ENCODE measurements around the gene FAM53B.
A peak's percentile ranks its signal among the peaks of the same experiment; 100 is the strongest.

Gene FAM53B

DNA sequence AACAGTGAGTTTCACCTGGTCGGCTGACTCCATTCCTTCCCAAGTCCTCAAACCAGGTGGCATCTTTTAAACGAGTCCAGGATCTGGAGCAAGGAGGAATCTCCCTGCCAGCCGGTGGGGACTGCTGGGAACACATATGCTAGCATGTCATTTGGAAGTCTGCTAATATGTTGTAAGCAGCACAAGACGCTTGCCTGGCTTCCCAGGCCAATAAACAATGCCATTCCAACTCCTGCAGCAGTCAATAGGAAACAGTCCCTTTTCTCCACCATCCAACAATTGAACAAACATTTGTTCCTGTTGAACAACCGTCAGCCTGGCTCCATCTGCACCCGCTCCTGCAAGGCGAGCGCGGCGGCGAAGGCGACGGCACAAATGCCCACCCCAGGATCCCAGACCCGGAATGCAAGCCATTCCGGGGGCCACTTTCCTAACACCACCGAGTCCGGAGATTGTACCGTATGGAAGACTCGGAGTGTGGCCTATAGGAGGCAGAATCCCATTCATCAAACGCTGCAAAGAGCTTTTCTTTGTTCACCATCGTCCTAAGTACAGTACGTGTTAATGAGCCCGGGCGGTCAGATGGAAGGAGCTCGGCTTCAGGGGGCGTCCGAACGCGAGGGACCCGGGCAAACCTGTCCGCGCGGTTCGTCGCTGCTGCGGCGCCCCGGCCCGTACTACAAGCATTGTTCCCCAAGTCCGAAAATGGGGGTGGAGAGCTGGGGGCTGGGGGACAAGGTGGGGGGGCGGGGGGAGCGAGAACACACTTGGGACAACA, 1.6 kb downstream of the FAM53B start:
- no peak for DNase-seq (ENCODE audit: low read depth in 2 of 2)

DNA sequence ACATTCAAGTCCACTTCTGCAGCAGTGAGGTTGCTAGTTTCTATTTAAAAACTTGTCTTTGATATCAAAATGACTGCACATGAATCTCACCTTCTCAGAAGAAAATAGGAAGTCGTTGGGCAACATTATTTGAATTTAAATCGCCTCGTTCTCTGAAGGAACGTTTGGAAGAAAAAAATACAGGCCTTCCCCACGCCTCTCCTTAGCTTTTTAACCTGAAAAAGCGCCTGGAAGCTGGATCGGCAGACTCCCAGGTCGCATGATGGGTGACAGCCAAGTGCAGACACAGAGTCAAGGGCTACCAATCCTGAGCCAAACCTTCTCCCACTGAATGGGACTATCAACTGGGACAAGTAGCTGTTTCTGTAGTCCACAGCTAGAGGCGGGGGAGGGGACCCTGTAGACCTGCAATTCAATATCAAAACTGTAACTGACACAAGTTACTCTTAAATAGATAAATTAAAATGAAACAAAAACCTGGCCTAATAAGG, 2.2 kb downstream of the FAM53B start:
- no peak for DNase-seq (ENCODE audit: low read depth in 2 of 2)

DNA sequence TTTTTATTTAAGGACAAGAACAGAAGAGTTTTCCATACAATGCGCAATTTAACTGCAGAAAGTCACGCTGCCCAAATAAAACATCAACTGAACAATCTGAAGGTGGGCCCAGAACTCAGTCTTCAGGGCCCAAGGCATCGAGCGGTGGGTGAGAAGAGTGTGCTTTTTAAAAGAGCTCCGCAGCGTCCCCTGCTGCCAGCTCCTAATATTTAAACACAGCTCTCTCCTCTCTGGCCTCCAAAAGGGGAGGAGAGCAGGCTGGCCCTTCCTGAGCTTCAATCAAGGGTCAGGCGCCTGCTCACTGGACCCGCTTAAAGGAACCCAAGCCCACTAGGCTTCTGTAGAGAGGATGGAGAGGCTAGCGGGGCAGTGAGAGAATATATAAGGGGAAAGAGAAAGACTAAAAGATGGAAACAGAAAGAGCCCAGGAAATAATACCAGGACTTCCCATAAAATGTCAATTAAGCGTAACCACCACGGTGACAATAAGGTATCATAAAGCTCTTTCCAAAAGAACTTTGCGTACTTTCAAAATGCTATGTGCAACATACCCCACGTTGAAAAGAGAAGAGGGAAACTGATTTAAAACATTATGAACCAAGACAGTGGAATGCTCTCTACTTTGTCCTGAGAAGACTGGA, 2.8 kb downstream of the FAM53B start:
- no peak for DNase-seq (ENCODE audit: low read depth in 2 of 2)

DNA sequence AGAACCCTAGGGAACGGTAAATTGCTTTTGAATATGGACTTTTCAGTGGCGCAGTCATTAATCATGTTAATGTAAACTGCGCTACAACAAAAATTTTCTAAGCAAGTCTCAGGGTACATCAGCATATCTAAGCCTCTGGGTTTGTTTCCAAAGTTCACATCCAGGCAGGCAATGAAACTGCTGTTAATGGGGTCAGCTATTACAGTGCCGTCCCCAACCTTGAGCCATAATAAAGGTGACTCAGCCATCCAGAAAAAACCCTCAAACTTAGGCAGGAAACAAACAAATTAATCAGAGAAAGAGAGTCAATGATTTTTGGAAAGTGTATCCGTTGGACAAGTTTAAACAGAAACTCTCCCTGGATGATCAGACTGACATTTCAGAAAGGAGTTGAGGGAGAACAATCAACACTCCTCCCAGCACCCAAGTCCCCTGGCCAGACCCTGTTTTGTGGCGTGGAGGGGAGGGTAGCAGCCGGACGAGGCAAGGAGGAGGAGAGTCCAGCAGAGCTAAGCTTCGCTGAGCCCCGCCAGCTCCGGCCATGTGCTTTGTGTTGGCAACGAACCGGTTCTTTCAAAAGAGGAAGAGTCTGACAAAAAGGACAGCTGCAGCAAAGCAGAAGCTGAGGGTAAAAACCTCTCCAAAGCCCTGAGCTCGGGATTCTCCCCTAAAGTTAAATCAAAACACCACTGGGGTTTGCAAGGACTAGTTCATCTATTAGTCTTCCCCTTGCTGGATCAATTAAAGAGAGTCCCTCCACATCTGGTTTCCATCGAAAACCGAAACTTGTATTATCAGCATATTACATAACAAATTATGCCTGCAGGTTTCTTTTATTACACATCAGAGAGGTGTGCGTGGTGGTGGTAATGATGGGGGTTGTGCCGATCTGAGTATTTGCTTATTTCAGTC, 3.6 kb downstream of the FAM53B start:
- no peak for DNase-seq (ENCODE audit: low read depth in 2 of 2)

DNA sequence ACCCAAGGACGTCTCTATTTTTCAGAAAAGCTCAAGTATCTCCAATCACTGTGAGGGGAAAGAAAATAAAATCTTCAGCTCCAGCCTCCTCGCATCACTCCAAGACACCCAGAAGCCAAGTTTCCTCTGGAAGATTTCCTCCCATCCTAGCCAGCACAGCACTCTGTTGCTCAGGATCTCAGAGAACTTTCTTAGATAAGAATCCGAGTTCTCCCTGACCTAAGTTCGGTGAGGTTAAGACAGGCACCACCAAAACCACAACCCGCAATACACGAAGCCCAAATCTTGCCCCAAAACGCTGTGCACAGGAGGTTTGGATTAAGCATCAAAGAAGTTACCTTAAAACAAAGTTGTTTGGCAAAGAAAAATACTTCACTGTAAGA, 4.2 kb downstream of the FAM53B start:
- DNase-seq (ENCODE audit: low read depth in 2 of 2), result no peak

DNA sequence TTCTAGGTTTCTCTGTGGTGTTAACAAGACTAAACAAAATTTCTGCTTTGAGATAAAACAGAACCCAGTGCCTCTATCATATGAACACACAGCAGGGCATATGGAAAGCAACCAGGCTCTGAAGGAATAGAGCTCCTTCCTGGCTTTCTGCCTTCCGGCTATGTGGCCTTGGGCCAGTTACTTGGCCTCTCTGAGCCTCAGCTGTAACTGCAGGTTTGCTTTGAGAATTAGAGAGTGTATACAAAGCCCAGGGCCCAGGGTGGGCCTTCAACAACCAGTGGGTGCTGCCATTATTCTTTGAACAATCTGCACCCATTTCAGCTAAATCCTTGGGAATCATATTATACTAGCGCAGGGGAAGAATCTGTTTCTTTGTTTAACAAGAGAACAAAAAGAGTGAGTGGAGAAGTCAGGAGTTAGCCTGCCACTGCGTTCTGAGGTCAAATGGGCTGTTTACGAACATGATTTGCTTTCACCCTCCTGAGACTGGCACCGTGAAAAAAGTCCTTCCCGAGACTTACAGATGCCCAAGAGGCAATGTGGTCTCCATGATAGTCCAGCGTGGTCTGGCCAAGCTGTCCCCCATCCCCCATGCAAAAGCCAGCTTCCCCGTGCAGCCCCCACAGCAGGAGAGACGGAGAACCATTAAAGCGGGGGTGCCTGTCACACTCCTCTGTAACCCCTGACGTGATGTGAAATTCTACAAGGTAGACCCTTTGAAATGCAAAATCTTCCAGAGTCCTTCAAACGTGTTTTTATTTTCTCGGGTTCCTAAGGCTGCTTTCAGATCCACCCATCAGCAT, 4.9 kb downstream of the FAM53B start:
- DNase-seq (ENCODE audit: low read depth in 2 of 2), result no peak

DNA sequence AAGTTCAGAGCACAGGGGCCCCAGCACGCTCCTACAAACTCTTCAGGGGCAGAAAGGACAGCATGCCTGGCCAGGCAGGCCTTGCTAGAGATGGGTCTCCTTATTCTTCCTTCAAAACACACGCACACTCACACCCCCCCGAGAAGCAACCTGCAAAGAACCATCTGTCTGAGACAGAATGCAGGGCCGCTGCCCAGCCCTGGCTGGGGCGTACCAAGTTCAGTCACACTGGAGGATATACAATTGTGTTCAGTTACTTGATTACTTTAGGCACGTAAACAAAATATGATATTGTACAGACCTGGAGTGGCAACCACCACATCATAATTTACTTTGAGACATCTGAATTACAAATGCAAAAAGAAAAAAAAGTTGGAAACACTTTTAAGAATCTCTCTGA, 5.7 kb downstream of the FAM53B start:
- no peak for DNase-seq (ENCODE audit: low read depth in 2 of 2)

DNA sequence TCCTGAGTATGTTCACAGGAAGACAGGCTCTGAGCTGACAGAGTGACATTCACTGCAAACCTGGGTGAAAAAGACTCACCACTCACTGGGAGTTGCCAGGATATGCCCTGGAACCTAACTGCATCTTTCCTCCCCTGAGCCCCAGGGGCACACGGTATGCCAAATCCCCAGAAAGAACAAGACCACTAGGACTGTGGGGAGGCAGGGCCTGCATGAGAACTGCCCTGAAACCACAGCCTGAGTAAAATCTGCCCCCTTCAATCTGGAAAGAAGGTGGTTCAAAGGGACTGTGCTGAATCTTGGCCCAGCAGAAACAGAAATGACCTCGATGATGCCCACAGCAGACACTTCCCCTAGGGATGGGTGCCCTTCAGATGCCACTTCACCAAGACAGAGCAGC, 6.5 kb downstream of the FAM53B start:
- DNase-seq (ENCODE audit: low read depth in 2 of 2), result no peak

DNA sequence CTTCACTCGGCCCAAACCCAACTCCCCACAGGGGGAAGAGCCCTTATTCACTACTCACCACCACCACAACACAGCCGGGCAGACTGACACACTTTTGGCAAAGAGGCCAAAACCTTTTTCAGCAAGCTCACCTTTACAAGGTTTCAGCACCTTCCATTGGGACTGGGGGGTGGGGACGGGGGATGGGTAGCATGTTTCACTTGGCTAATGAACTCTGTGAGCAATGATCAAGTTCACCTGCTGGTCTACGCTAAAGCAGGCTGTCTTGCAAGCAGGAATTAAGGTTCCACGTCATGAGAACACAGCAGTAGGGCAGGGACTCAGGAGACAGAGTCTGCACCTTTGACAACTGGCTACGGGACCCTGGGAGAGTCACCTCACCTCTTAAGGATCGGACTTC, 7.0 kb downstream of the FAM53B start:
- DNase-seq (ENCODE audit: low read depth in 2 of 2), result no peak

DNA sequence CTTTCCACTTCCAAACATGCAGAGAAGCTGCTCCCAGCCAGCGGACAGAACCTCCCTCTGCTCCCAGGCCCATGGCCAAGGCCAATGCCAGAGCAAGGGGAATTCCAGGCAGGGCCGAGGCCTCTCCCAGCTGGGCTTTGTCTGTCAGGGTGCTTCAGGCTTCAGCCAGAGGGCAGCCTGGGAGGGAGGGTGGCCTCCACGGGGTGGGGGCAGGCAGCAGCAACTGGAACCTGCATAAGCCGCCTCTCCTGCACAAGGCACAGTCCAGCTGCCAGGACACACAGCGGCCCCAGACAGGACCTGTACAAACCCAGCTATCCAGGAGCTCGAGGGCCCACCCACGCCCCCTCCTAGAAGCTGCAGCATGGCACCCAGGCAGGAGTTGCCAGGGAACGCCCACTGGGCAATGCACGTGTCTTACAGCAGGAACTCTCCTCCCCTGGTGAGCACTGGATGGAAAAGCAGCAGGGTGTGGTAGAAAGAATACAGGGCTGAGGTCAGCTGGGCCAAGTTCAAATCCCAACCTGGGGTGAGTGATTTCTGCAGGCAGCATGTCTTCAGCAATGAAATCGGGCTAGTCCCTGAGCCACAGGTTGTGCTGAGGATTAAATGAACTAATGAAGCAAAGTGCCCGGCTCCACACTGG, 7.6 kb downstream of the FAM53B start:
- no peak for DNase-seq (ENCODE audit: low read depth in 2 of 2)

DNA sequence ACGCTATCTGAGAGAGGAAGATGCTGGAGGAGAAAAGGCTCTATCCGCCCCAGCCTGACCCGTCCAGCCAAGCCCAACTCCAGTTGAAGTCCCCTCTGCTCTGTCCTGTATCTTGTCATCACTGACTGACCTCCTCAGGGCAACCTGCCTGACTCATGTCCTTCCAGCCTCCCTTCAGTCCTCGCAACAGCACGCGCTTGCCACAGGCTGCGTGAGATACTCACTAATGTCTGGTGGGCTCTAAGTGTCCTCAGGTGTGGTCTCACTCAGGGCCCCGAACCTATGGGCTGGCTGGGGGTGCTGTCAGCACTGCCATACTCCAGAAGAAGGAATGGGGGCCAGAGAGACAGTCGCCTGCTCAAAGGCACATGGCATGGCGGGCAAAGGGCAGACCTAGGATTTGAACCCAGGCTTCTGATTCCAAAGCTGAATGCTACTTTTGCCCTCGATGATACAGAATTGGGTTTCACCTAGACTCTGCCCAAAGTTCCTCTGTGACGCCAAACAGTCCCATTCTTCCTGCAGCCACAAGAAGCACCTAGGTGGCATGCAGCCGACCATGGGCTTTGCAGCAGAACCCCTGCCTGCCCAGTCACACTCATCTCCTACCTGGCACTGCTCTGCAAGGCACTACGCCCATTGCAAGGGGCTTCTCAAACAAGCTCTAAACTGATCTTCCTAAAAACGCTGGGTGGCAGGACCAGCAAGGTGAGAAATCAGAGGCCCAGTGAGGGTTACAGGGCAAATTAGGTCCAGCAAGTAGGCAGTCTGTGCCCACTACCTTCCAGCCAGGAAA, 8.5 kb downstream of the FAM53B start:
- no peak for DNase-seq (ENCODE audit: low read depth in 2 of 2)

DNA sequence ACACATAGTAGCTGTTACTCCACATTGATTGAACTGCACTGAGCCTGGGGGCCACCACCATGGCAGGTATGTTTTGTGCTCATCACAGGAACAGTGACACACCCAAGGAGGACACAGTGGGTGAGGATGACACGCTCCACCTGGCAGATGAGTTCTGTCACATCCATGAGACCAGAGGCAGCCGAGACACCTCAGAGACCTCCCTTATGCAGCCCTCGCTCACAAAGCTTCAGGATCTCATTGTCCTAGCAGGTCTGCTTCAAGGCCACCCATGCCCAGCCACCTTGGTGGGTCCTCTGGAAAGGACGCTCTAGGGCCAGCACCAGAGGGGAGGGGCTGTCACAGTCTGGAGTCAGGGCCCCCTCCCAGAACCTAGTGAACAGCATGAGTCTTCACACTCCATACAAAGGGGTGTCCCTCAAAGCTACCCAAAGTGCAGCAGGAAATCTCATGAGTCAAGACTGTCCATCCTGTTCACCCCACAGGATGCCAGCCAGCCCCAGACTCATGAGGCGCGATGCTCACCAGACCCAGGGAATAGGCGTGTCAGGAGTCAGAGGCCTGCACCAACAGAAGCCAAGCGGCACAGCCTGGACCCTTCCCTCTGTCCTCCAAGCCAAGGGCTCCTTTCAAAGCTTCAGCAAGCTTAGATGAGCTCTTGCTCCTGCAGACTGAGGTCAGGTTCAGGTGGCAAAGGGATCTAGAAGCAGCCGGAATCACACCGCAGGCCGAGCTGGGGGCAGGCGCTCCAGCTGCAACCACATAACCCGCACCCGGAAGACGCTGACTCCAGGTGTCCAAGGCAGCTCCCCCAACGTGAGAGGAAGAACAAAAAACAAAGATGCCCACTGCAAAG, 9.6 kb downstream of the FAM53B start:
- no peak for DNase-seq (ENCODE audit: low read depth in 2 of 2)

DNA sequence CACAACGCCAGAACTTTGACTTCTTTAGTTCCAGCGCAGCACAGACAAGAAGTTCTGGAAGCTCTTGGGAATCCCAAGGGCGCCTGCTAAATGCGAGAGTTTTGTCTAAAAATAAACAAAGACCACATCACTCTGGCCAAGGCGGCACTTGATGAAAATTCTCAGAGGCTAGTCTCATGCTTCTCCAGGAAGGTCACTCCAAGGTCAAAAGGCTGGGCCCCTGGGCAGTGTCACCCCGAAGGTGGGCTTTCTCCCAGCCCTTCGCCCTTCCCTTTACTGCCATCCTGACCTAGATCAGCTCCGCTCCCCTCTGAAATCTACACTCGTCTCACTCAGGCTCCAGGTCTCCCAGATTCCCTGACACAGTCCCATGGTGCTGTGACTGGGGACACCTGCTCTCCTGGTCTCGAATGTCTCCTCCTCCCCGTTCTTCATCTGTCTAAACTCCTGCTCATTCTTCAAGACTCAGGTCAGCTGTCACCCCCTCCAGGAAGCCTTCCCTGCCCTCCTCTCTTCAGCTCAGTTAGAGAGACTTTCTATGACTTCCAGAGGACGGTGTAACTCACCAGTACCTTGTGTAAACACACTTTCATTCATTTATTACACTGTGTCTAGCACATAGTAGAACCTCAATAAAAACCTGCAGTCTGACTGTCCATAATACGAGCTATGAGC, 10.5 kb downstream of the FAM53B start:
- no peak for DNase-seq (ENCODE audit: low read depth in 2 of 2)

DNA sequence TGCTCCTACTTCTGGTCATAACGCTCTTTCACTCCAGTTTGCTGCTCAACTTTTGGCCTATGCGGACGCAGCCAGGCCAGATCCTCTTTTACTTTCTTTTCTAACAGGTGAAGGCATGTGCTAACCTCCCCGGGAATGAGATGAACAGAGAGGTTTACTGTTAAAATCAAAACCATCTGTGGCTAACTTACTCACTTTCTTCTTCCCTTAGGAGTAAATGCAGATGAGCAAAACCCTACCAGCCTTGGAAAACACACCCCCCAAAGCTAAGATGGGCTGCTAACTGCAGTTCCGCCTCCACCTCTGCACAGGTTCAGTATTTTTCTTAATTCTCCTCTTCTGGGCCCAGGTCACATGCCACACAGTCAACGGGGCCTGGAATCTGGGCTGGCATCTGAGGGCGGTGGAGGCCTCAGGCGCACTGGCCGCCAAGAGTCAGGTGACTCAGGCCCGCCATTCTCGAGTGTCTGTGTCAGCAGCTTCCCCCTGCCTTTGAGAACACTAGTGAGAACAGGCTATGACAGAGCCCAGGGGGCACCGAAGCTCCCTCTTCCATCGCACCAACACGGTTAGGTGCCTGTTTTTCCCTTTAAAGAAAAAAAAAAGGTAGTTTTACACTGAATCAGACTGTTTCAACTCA, 11.1 kb downstream of the FAM53B start:
- peak in 1 of 2 donors; percentile 49 for DNase-seq (ENCODE audit: low read depth in 2 of 2)

DNA sequence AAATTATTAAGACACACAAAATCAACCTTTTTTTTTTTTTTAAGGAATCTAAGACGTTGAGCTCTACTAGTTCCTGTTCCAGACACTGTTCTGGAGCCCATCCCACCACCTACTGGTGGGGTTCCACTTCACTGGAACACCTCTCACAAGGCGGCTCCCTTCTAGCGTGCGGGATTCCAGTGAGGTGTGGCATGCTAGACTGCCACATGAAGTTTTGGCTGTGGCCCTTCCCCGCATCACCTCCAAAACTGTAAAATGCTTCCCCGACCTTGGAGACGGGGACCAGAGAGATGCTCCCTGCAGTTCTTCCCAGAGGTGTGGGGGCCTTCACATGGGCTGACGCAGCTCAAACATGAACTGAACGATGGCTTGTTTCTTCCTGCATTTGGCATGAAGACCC, 12.6 kb downstream of the FAM53B start:
- DNase-seq (ENCODE audit: low read depth in 2 of 2), result no peak

DNA sequence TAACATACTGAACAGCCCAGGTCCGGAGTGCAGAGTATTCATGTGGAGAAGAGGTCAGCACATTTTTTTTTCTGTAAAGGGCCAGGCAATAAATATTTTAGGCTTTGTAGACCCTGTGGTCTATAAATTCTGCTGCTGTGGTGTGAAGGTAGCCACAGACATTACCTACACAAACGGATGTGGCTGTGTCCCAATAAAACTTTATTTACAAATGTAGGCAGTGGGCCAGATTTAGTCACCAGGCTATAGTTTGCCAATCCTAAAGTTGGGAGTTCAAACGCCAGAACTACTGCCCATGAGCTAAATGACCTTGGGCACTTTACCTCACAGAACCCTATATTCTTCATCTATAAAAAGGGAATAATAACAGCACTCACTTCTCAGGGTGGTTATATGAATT, 13.4 kb downstream of the FAM53B start:
- DNase-seq (ENCODE audit: low read depth in 2 of 2), result no peak

DNA sequence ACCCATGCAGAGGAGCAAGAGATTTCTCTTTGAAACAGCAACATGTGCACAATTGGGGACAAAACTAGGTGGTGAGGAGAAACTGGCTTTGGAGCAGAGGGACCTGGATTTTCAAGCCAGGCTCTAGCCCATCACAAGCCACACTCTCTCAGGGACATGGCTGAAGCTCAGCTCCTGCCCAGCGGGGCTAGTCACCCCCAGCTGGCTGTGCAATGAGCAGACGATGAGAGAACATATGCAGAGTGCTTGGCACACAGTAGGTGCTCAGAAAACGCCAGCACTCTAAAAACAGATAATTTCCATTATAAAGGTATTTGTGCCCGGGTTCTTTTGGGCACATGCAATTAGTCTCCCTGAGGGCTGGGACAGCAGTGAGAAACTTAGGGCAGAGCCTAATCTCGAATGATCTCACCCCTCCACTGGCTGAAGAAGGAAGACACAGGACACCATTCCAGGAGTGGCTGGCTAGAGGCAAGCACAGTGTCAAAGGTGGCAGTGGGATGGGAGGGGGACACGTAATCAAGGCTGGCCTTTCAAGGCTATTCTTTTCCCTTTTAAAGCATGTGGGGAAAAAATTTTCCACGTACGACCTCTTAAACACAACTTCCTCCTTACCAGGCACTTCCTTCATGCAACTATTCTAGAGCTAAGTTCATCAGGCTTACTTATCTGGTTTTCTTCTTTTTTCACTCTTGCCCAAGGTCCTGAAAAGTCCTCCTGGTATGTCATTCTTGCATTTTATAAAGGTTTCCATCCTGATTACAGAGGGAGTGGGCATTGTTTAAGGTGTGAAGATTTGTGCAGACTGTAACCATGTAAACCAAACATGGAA, 15.1 kb downstream of the FAM53B start:
- DNase-seq (ENCODE audit: low read depth in 2 of 2), result no peak
